HCT116 (cell line): Measurements from ENCODE around the gene OR2B2. TPM values are rescaled to one million over a fixed set of nuclear protein-coding genes. Genes with fewer than 3 reads are reported as not detected.

ENCODE experiments used
- ATAC-seq: fragments of 200-7000 bp; cut with Tn5 transposase; 2 replicates; pipeline ENCODE4 v1.9.1; 2020; ENCODE audit warnings: mild to moderate bottlenecking, moderate library complexity
- BruUV-seq: library from RNA; stranded (reverse); fragments of 400-500 nt; replicated peaks from 2 replicates; lab custom pipeline; 2021; lab: Mats Ljungman, UMichigan
- CTCF ChIA-PET: fragments of 300-600 bp; sonication (Branson Sonifier 250); formaldehyde crosslinking; loops from one replicate; lab custom pipeline; 2021; ENCODE audit warnings: antibody characterized with exemption; lab: Charles Lee
- POLR2A ChIA-PET: fragments of 300-600, 350-600 bp; sonication (Branson Sonifier 250); formaldehyde crosslinking; loops from one replicate; lab custom pipeline; 2021; ENCODE audit warnings: antibody characterized with exemption; lab: Charles Lee
- RAD21 ChIA-PET, 2 experiments: fragments of 300-600 bp; sonication (Branson Sonifier 250); formaldehyde crosslinking; loops; one replicate each; lab custom pipeline; 2023; ENCODE audit warnings: low total read pairs in 2 of 2; ENCODE audit not compliant: uncharacterized antibody in 2 of 2, unreplicated experiment in 2 of 2, low non-redundant PET in 1 of 2; lab: Charles Lee
- DNase-seq: peaks from one replicate; pipeline ENCODE4 v3.0.0-alpha.2; 2010; ENCODE audit warnings: low read depth, low spot score
- H2AFZ ChIP-seq: fragments of 200-600 bp; shearing (Covaris generic), sonication (generic); 2 replicates; pipeline ENCODE4 v1.6.1; 2017; ENCODE audit warnings: low read depth, mixed run types, mixed read lengths, antibody characterized with exemption, low read length; ENCODE audit not compliant: poor library complexity, severe bottlenecking
- H3K27ac ChIP-seq: 2 replicates; pipeline ENCODE4 v1.5.1; 2012; ENCODE audit warnings: low read depth, low read length
- H3K27me3 ChIP-seq: fragments of 200-600 bp; sonication (generic); 2 replicates; pipeline ENCODE4 v1.6.1; 2016; ENCODE audit warnings: mixed run types, low read length, mixed read lengths; ENCODE audit not compliant: insufficient read depth
- H3K36me3 ChIP-seq, 2 experiments: fragments of 200-500 bp in 1 of 2; fragments of 200-600 bp in 1 of 2; sonication (Bioruptor generic) in 1 of 2; sonication (generic) in 1 of 2; 2 replicates each; pipeline versions ENCODE4 v1.5.1 to v1.6.1; 2014 to 2016; ENCODE audit warnings: low read length in 2 of 2, inconsistent platforms in 1 of 2, mixed read lengths in 1 of 2, mixed run types in 1 of 2; ENCODE audit not compliant: insufficient read depth in 2 of 2, control insufficient read depth in 1 of 2
- H3K4me1 ChIP-seq, 2 experiments: fragments of 200-600 bp in 1 of 2; sonication (generic) in 1 of 2; 2 replicates each; pipeline versions ENCODE4 v1.5.1 to v1.6.1; 2012 to 2017; ENCODE audit warnings: low read length in 2 of 2, inconsistent platforms in 1 of 2, mild to moderate bottlenecking in 1 of 2, mixed read lengths in 1 of 2, mixed run types in 1 of 2, moderate library complexity in 1 of 2; ENCODE audit not compliant: insufficient read depth in 2 of 2, control insufficient read depth in 1 of 2
- H3K4me2 ChIP-seq: fragments of 200-600 bp; sonication (generic); 2 replicates; pipeline ENCODE4 v1.6.1; 2017; ENCODE audit warnings: mixed run types, low read length, mixed read lengths
- H3K4me3 ChIP-seq, 2 experiments: fragments of 200-600 bp in 1 of 2; sonication (generic) in 1 of 2; replicated peaks in 1 of 2; 2 replicates each; pipeline ENCODE4 v1.5.1; 2011 to 2016; ENCODE audit warnings: low read length in 2 of 2, control low read depth in 1 of 2, low read depth in 1 of 2, mild to moderate bottlenecking in 1 of 2, mixed read lengths in 1 of 2, mixed run types in 1 of 2
- H3K79me2 ChIP-seq: fragments of 200-600 bp; sonication (generic); 2 replicates; pipeline ENCODE4 v1.6.1; 2017; ENCODE audit warnings: mild to moderate bottlenecking, mixed run types, low read length, moderate library complexity, mixed read lengths; ENCODE audit not compliant: insufficient read depth
- H3K9ac ChIP-seq: fragments of 200-600 bp; sonication (generic); 2 replicates; pipeline ENCODE4 v1.6.1; 2016; ENCODE audit warnings: low read length, mixed read lengths
- H3K9me2 ChIP-seq: fragments of 200-600 bp; sonication (generic), shearing (Covaris generic); 2 replicates; pipeline ENCODE4 v1.6.1; 2017; ENCODE audit warnings: mixed run types, mild to moderate bottlenecking, moderate library complexity; ENCODE audit not compliant: insufficient read depth
- H3K9me3 ChIP-seq, 2 experiments: fragments of 200-500 bp in 1 of 2; fragments of 200-600 bp in 1 of 2; sonication (Bioruptor generic) in 1 of 2; sonication (generic) in 1 of 2; 2 replicates each; pipeline ENCODE4 v1.6.1; 2014 to 2017; ENCODE audit warnings: low read length in 2 of 2, mixed read lengths in 2 of 2, inconsistent platforms in 1 of 2, low read depth in 1 of 2, mild to moderate bottlenecking in 1 of 2, mixed run types in 1 of 2, moderate library complexity in 1 of 2; ENCODE audit not compliant: control insufficient read depth in 1 of 2, insufficient read depth in 1 of 2
- H4K20me1 ChIP-seq: fragments of 200-600 bp; sonication (generic), shearing (Covaris generic); 2 replicates; pipeline ENCODE4 v1.6.1; 2017; ENCODE audit warnings: mixed run types, mild to moderate bottlenecking, moderate library complexity; ENCODE audit not compliant: insufficient read depth
- CEBPB ChIP-seq: IDR thresholded peaks from 2 replicates; pipeline ENCODE4 v1.6.1; 2012; ENCODE audit warnings: low read depth
- JUND ChIP-seq: IDR thresholded peaks from 2 replicates; pipeline ENCODE4 v1.6.1; 2012
- YY1 ChIP-seq: IDR thresholded peaks from 2 replicates; pipeline ENCODE4 v1.6.1; 2011; ENCODE audit warnings: low read length, low read depth, moderate library complexity, mild to moderate bottlenecking; ENCODE audit not compliant: insufficient replicate concordance; ENCODE audit errors: extremely low read depth
- ZNF274 ChIP-seq: fragments of 200-500 bp; sonication (Bioruptor generic); IDR thresholded peaks from 2 replicates; pipeline ENCODE4 v1.6.1; 2014; ENCODE audit warnings: mild to moderate bottlenecking, low read depth, low read length, inconsistent platforms
- intact Hi-C: fragments of 100-400 bp; cut with micrococcal nuclease; formaldehyde crosslinking; loops from 2 replicates; pipeline ENCODE4 v1.10.0; 2022
- total RNA-seq: library from RNA; stranded (reverse); gene quantifications from one replicate; pipeline ENCODE4 v1.2.1, GENCODE V29; 2021; ENCODE audit not compliant: unreplicated experiment
- TF ChIP-seq, protein P1 (sequence below): IDR thresholded peaks from 2 replicates; pipeline ENCODE4 v1.6.1; 2012; ENCODE audit warnings: low read depth

OR2B2 gene
- total RNA-seq, 1 experiment from 2014 or later, result not detected

DNA sequence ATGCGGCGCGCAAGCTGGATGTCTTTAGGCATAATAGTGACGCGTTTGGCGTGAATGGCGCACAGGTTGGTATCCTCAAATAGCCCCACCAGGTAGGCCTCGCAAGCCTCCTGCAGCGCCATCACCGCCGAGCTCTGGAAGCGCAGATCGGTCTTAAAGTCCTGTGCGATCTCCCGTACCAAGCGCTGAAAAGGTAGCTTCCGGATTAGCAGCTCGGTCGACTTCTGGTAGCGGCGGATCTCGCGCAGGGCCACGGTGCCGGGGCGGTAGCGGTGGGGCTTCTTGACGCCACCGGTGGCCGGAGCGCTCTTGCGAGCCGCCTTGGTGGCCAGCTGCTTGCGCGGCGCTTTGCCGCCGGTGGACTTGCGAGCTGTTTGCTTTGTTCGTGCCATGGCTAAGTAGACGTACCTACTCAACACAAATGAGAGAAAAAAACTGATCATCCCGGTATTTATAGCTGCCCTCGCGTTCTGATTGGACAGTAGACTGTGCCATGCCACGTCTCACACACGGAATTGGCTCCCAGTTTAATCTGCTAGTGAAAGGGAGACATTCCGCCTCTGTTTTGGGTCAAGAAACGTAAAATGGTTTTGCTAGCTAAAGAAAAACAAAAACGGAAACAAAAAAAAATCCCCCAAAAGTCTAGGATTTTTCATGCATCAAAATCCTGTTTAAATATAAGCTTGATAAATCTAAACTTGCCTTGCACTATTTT lies 40.1 kb downstream of the OR2B2 start:
- no peaks in the 10 kb centered on the region for H3K9me3 ChIP-seq
- no peaks in the 10 kb centered on the region for H3K79me2 ChIP-seq
- no peaks in the 10 kb centered on the region for H3K4me1 ChIP-seq
- no peak overlapping the region for H3K4me2 ChIP-seq
- no peaks in the 10 kb centered on the region for H3K27me3 ChIP-seq
- no peaks in the 10 kb centered on the region for H3K9me2 ChIP-seq
- TF ChIP-seq ZNF274 (no peak), CEBPB (no peak), JUND (no peak), YY1 (no peak)
- TF ChIP-seq, protein P1, sequence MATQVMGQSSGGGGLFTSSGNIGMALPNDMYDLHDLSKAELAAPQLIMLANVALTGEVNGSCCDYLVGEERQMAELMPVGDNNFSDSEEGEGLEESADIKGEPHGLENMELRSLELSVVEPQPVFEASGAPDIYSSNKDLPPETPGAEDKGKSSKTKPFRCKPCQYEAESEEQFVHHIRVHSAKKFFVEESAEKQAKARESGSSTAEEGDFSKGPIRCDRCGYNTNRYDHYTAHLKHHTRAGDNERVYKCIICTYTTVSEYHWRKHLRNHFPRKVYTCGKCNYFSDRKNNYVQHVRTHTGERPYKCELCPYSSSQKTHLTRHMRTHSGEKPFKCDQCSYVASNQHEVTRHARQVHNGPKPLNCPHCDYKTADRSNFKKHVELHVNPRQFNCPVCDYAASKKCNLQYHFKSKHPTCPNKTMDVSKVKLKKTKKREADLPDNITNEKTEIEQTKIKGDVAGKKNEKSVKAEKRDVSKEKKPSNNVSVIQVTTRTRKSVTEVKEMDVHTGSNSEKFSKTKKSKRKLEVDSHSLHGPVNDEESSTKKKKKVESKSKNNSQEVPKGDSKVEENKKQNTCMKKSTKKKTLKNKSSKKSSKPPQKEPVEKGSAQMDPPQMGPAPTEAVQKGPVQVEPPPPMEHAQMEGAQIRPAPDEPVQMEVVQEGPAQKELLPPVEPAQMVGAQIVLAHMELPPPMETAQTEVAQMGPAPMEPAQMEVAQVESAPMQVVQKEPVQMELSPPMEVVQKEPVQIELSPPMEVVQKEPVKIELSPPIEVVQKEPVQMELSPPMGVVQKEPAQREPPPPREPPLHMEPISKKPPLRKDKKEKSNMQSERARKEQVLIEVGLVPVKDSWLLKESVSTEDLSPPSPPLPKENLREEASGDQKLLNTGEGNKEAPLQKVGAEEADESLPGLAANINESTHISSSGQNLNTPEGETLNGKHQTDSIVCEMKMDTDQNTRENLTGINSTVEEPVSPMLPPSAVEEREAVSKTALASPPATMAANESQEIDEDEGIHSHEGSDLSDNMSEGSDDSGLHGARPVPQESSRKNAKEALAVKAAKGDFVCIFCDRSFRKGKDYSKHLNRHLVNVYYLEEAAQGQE, result no peak
- BruUV-seq, result no TSS peak
- H3K4me3 ChIP-seq, result no peak overlapping the region
- ATAC-seq, result no peak
- no peak for DNase-seq
- CTCF ChIA-PET, result no interaction called here
- H3K27ac ChIP-seq, result no peak overlapping the region
- no peak overlapping the region for H2AFZ ChIP-seq
- H4K20me1 ChIP-seq, result no peaks in the 10 kb centered on the region
- RAD21 ChIA-PET, result no interaction called here
- no peak overlapping the region for H3K9ac ChIP-seq
- POLR2A ChIA-PET, result interaction anchor here (1.2 to 1.3 kb wide), 3 partner anchors 17 to 34 kb away, joined by 3 to 7 read pairs (median 5); a partner anchor contains a TSS
- intact Hi-C loops, result no loop called here
- H3K36me3 ChIP-seq, result no peaks in the 10 kb centered on the region
